HepG2 (cell line): ENCODE results near the gene CLDN22. TPM values are rescaled to one million over a fixed set of nuclear protein-coding genes. Genes with fewer than 3 reads are reported as not detected.

Source experiments
- ATAC-seq: fragments of 200-7000 bp; cut with Tn5 transposase; 3 replicates; pipeline ENCODE4 v1.9.1; 2020; ENCODE audit warnings: mild to moderate bottlenecking, moderate library complexity
- BruUV-seq: library from RNA; stranded (reverse); fragments of 400-500 nt; replicated peaks from 2 replicates; lab custom pipeline; 2021; lab: Mats Ljungman, UMichigan
- CTCF ChIA-PET: fragments of 300-600 bp; formaldehyde crosslinking; extraction: SDS; loops from one replicate; lab custom pipeline; 2021; ENCODE audit warnings: low total read pairs, inconsistent platforms, low intra/inter-chr PET ratio; lab: Yijun Ruan, JAX
- POLR2A ChIA-PET: fragments of 350-600 bp; sonication (Branson Sonifier 250); formaldehyde crosslinking; loops from one replicate; lab custom pipeline; 2020; ENCODE audit warnings: antibody characterized with exemption, inconsistent platforms; lab: Yijun Ruan, JAX
- DNase-seq: peaks from one replicate; pipeline ENCODE4 v3.0.0-alpha.2; 2015; ENCODE audit warnings: low spot score
- FAIRE-seq: peaks from 3 replicates; lab custom pipeline; 2011; peaks lifted over from hg19 to GRCh38; lab: Jason Lieb, UNC
- H2AFZ ChIP-seq: one replicate; pipeline ENCODE4 v1.6.1; 2011; ENCODE audit warnings: low read length, inconsistent platforms
- H3K27ac ChIP-seq: fragments of 300-600 bp; 3 replicates; pipeline ENCODE4 v1.8.0; 2011; ENCODE audit warnings: mixed run types, mild to moderate bottlenecking, mixed read lengths, low read length, inconsistent platforms; ENCODE audit not compliant: insufficient read depth; ENCODE audit errors: extremely low read length
- H3K27me3 ChIP-seq, 2 experiments: fragments of 200-600 bp in 1 of 2; 2 replicates in 1 of 2; 3 replicates in 1 of 2; pipeline versions ENCODE4 v1.6.0 to v1.8.0; 2011; ENCODE audit warnings: low read length in 2 of 2, mild to moderate bottlenecking in 2 of 2, moderate library complexity in 2 of 2, inconsistent platforms in 1 of 2; ENCODE audit not compliant: insufficient read depth in 2 of 2, control insufficient read depth in 1 of 2
- H3K36me3 ChIP-seq, 2 experiments: fragments of 200-600 bp in 1 of 2; replicated peaks in 1 of 2; 2 replicates in 1 of 2; 3 replicates in 1 of 2; pipeline versions ENCODE4 v1.5.1 to v1.8.0; 2011; ENCODE audit warnings: low read length in 2 of 2, inconsistent platforms in 1 of 2; ENCODE audit not compliant: insufficient read depth in 2 of 2, control insufficient read depth in 1 of 2
- H3K4me1 ChIP-seq: 2 replicates; pipeline ENCODE4 v1.5.1; 2012; ENCODE audit warnings: low read length, inconsistent platforms; ENCODE audit not compliant: insufficient read depth
- H3K4me2 ChIP-seq: 2 replicates; pipeline ENCODE4 v1.6.0; 2011; ENCODE audit warnings: low read depth, low read length, inconsistent platforms
- H3K4me3 ChIP-seq, 3 experiments: fragments of 200-600 bp in 1 of 3; sonication (generic), shearing (Covaris generic) in 1 of 3; replicated peaks in 1 of 3; 2 replicates each; pipeline ENCODE4 v1.5.1; 2011 to 2016; ENCODE audit warnings: low read length in 3 of 3, inconsistent platforms in 2 of 3, low read depth in 2 of 3, mild to moderate bottlenecking in 2 of 3, control low read depth in 1 of 3, mixed read lengths in 1 of 3; ENCODE audit not compliant: insufficient read depth in 1 of 3
- H3K79me2 ChIP-seq: one replicate; pipeline ENCODE4 v1.6.1; 2011; ENCODE audit warnings: low read length, inconsistent platforms; ENCODE audit not compliant: insufficient read depth
- H3K9ac ChIP-seq: 2 replicates; pipeline ENCODE4 v1.6.0; 2011; ENCODE audit warnings: mild to moderate bottlenecking, low read depth, low read length, inconsistent platforms; ENCODE audit not compliant: insufficient read depth
- H3K9me3 ChIP-seq: 2 replicates; pipeline ENCODE4 v1.5.1; 2012; ENCODE audit warnings: mild to moderate bottlenecking, low read length
- H4K20me1 ChIP-seq: 2 replicates; pipeline ENCODE4 v1.6.0; 2011; ENCODE audit warnings: inconsistent platforms, mild to moderate bottlenecking, low read length, moderate library complexity; ENCODE audit not compliant: insufficient read depth
- AKAP8 ChIP-seq: sonication (generic); formaldehyde crosslinking; IDR thresholded peaks from 2 replicates; pipeline ENCODE4 v1.5.1; 2020; ENCODE audit warnings: mild to moderate bottlenecking, missing genetic modification reagents
- ATF1 ChIP-seq: IDR thresholded peaks from 2 replicates; pipeline ENCODE4 v1.6.1; 2016; ENCODE audit warnings: mild to moderate bottlenecking, control low read depth
- RARG ChIP-seq: sonication (generic); formaldehyde crosslinking; IDR thresholded peaks from 2 replicates; pipeline ENCODE4 v1.4.0; 2020; ENCODE audit warnings: low read depth, mild to moderate bottlenecking, missing genetic modification reagents
- ZBTB3 ChIP-seq: sonication (generic); formaldehyde crosslinking; IDR thresholded peaks from 2 replicates; pipeline ENCODE4 v1.4.0; 2020; ENCODE audit warnings: low read depth, mild to moderate bottlenecking, moderate library complexity, missing genetic modification reagents, borderline replicate concordance
- ZBTB39 ChIP-seq: sonication (generic); formaldehyde crosslinking; IDR thresholded peaks from 2 replicates; pipeline ENCODE4 v1.5.0; 2020; ENCODE audit warnings: missing genetic modification reagents
- ZBTB7A ChIP-seq: sonication (generic); formaldehyde crosslinking; IDR thresholded peaks from 2 replicates; pipeline ENCODE4 v1.8.0; 2022; ENCODE audit warnings: mild to moderate bottlenecking, missing genetic modification reagents
- ZNF274 ChIP-seq: sonication (generic); formaldehyde crosslinking; IDR thresholded peaks from 2 replicates; pipeline ENCODE4 v1.5.1; 2020; ENCODE audit warnings: mild to moderate bottlenecking, missing genetic modification reagents
- WGBS: methylation state at CpG from one replicate; pipeline ENCODE4 v1.1.6; 2017; ENCODE audit warnings: low lambda C conversion rate; 5-methylcytosine and 5-hydroxymethylcytosine counted together
- in situ Hi-C: cut with HindIII; loops from 2 replicates; pipeline ENCODE4 v1.10.0; 2017; ENCODE audit warnings: low pct_unique_long_range_greater_than_20kb; ENCODE audit not compliant: extremely low pct_ligation_motif_present
- intact Hi-C: fragments of 100-400 bp; cut with micrococcal nuclease; formaldehyde crosslinking; loops from one replicate; pipeline ENCODE4 v1.10.0; 2022; ENCODE audit not compliant: unreplicated experiment
- polyA plus RNA-seq, 8 experiments: library from polyadenylated mRNA; depleted of rRNA in 3 of 8; stranded (reverse) in 7 of 8; unstranded in 1 of 8; fragments of >200 nt; fragmentation: Illumina TruSeq in 4 of 8; extraction: Trizol in 4 of 8; gene quantifications; 2 replicates each; pipeline versions ENCODE4 v1.2.1 to v1.2.3, GENCODE V29; 2011 to 2016; ENCODE audit warnings: low read depth in 4 of 8, missing spikeins in 1 of 8, mixed read lengths in 1 of 8; ENCODE audit not compliant: insufficient read depth in 1 of 8
- total RNA-seq, 5 experiments: library from RNA; depleted of rRNA; stranded (reverse); fragments of >200 nt; fragmentation: Illumina TruSeq; extraction: Trizol; gene quantifications; 2 replicates each; pipeline ENCODE4 v1.2.3, GENCODE V29; 2016; ENCODE audit warnings: low read depth in 1 of 5
- TF ChIP-seq, protein P1 (sequence below): sonication (generic); formaldehyde crosslinking; IDR thresholded peaks from 2 replicates; pipeline ENCODE4 v1.4.0; 2020; ENCODE audit warnings: missing genetic modification reagents, mild to moderate bottlenecking, borderline replicate concordance

Gene CLDN22
- total and polyA plus RNA-seq, 2 of the 13 experiments (the other 11 are each of a cell fraction or from before 2014, with no cell fraction given), result 0.07 TPM; not detected in 1

GRCh38 chr4:183356931-183357675 lies 37.0 kb upstream of the CLDN22 start:
- DNase-seq, result no peak
- BruUV-seq, result no TSS peak
- in situ Hi-C loops, result no loop called here

More at GRCh38 chr4:183356931-183357675, 37.0 kb upstream of the CLDN22 start:
- no peak overlapping the region for H3K4me2 ChIP-seq
- peaks cover 10% of the 10 kb centered on the region for H3K4me1 ChIP-seq
- no peaks in the 10 kb centered on the region for H4K20me1 ChIP-seq
- ATAC-seq (no peak), FAIRE-seq (no peak)
- no peak overlapping the region for H3K9ac ChIP-seq
- no peak overlapping the region for H2AFZ ChIP-seq
- ChIA-PET POLR2A (no interaction called here), CTCF (no interaction called here)
- no peaks in the 10 kb centered on the region for H3K79me2 ChIP-seq
- no peaks in the 10 kb centered on the region for H3K36me3 ChIP-seq
- intact Hi-C loops, result no loop called here
- H3K27ac ChIP-seq, result no peak overlapping the region
- WGBS, result 68% methylated on average over 19 of the region's 20 CpGs
- H3K4me3 ChIP-seq, result no peak overlapping the region
- TF ChIP-seq ZBTB39 (no peak), ATF1 (CRISPR knock-in tag) (no peak), RARG (CRISPR knock-in tag) (no peak), ZBTB7A (CRISPR knock-in tag) (no peak), ZBTB3 (no peak), ZNF274 (CRISPR knock-in tag) (no peak), AKAP8 (no peak)
- TF ChIP-seq, protein P1, sequence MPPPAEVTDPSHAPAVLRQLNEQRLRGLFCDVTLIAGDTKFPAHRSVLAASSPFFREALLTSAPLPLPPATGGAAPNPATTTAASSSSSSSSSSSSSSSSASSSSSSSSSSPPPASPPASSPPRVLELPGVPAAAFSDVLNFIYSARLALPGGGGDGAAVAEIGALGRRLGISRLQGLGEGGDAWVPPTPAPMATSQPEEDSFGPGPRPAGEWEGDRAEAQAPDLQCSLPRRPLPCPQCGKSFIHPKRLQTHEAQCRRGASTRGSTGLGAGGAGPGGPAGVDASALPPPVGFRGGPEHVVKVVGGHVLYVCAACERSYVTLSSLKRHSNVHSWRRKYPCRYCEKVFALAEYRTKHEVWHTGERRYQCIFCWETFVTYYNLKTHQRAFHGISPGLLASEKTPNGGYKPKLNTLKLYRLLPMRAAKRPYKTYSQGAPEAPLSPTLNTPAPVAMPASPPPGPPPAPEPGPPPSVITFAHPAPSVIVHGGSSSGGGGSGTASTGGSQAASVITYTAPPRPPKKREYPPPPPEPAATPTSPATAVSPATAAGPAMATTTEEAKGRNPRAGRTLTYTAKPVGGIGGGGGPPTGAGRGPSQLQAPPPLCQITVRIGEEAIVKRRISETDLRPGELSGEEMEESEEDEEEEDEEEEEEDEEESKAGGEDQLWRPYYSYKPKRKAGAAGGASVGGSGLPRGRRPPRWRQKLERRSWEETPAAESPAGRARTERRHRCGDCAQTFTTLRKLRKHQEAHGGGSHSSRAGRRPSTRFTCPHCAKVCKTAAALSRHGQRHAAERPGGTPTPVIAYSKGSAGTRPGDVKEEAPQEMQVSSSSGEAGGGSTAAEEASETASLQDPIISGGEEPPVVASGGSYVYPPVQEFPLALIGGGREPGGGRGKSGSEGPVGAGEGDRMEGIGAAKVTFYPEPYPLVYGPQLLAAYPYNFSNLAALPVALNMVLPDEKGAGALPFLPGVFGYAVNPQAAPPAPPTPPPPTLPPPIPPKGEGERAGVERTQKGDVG (CRISPR knock-in tag), result no peak
- H3K9me3 ChIP-seq, result no peaks in the 10 kb centered on the region
- no peaks in the 10 kb centered on the region; a peak in 1 of 5 replicates for H3K27me3 ChIP-seq
